Astrocyte (in vitro differentiated cells and primary cell): ENCODE data around the gene EPN3. TPM values are rescaled to one million over a fixed set of nuclear protein-coding genes. Genes with fewer than 3 reads are reported as not detected.

Source experiments
- DNase-seq: peaks from one replicate; pipeline ENCODE4 v3.0.0-alpha.2; 2010; ENCODE audit warnings: low read depth
- FAIRE-seq: peaks from 2 replicates; lab custom pipeline; 2011; peaks lifted over from hg19 to GRCh38; lab: Jason Lieb, UNC
- H2AFZ ChIP-seq: 2 replicates; pipeline ENCODE4 v1.6.0; 2012; ENCODE audit warnings: low read depth, low read length, inconsistent platforms
- H3K27ac ChIP-seq: 2 replicates; pipeline ENCODE4 v1.5.1; 2011; ENCODE audit warnings: low read depth, low read length, inconsistent platforms
- H3K27me3 ChIP-seq: 2 replicates; pipeline ENCODE4 v1.6.0; 2011; ENCODE audit warnings: low read length, inconsistent platforms; ENCODE audit not compliant: insufficient read depth
- H3K36me3 ChIP-seq: 2 replicates; pipeline ENCODE4 v1.5.1; 2011; ENCODE audit warnings: low read length, inconsistent platforms; ENCODE audit not compliant: insufficient read depth
- H3K4me1 ChIP-seq: 2 replicates; pipeline ENCODE4 v1.5.1; 2011; ENCODE audit warnings: low read length, inconsistent platforms; ENCODE audit not compliant: insufficient read depth
- H3K4me2 ChIP-seq: 2 replicates; pipeline ENCODE4 v1.6.0; 2012; ENCODE audit warnings: low read length, inconsistent platforms
- H3K4me3 ChIP-seq: 2 replicates; pipeline ENCODE4 v1.5.1; 2011; ENCODE audit warnings: low read depth, mild to moderate bottlenecking, low read length, inconsistent platforms; ENCODE audit not compliant: insufficient read depth
- H3K79me2 ChIP-seq: 2 replicates; pipeline ENCODE4 v1.6.0; 2012; ENCODE audit warnings: mild to moderate bottlenecking, low read length, inconsistent platforms; ENCODE audit not compliant: insufficient read depth
- H3K9ac ChIP-seq: 2 replicates; pipeline ENCODE4 v1.6.0; 2012; ENCODE audit warnings: mild to moderate bottlenecking, low read length, inconsistent platforms
- H3K9me3 ChIP-seq: 2 replicates; pipeline ENCODE4 v1.5.1; 2012; ENCODE audit warnings: low read depth, mild to moderate bottlenecking, low read length, inconsistent platforms; ENCODE audit not compliant: insufficient read depth
- H4K20me1 ChIP-seq: 2 replicates; pipeline ENCODE4 v1.6.0; 2012; ENCODE audit warnings: low read length, inconsistent platforms; ENCODE audit not compliant: insufficient read depth
- H3K27ac Mint-ChIP-seq: one replicate; pipeline ENCODE4 v1.8.0; 2021; ENCODE audit warnings: mild to moderate bottlenecking, mixed read lengths; ENCODE audit not compliant: unreplicated experiment
- H3K27me3 Mint-ChIP-seq: one replicate; pipeline ENCODE4 v1.8.0; 2021; ENCODE audit warnings: low read depth, mixed read lengths; ENCODE audit not compliant: unreplicated experiment
- H3K36me3 Mint-ChIP-seq: one replicate; pipeline ENCODE4 v1.8.0; 2021; ENCODE audit warnings: low read depth, mixed read lengths; ENCODE audit not compliant: unreplicated experiment
- H3K4me1 Mint-ChIP-seq: one replicate; pipeline ENCODE4 v1.8.0; 2021; ENCODE audit warnings: low read depth, mixed read lengths; ENCODE audit not compliant: unreplicated experiment
- H3K4me3 Mint-ChIP-seq: one replicate; pipeline ENCODE4 v1.8.0; 2021; ENCODE audit warnings: mild to moderate bottlenecking, moderate library complexity, mixed read lengths; ENCODE audit not compliant: unreplicated experiment
- H3K9me3 Mint-ChIP-seq: one replicate; pipeline ENCODE4 v1.8.0; 2021; ENCODE audit warnings: mild to moderate bottlenecking, mixed read lengths; ENCODE audit not compliant: unreplicated experiment
- CTCF ChIP-seq: IDR thresholded peaks from 2 replicates; pipeline ENCODE4 v1.5.1; 2011; ENCODE audit warnings: low read depth, mild to moderate bottlenecking, inconsistent platforms, low read length, moderate library complexity; ENCODE audit not compliant: insufficient read depth
- EZH2 ChIP-seq: IDR thresholded peaks from 2 replicates; pipeline ENCODE4 v1.6.1; 2012; ENCODE audit warnings: mild to moderate bottlenecking, low read length, inconsistent platforms; ENCODE audit not compliant: insufficient read depth
- total RNA-seq: library from RNA; stranded (reverse); gene quantifications from 2 replicates; pipeline ENCODE4 v1.2.1, GENCODE V29; 2021

The EPN3 gene
- total RNA-seq, 1 donor from 2014 or later, result 1.7 TPM

- DNase-seq (no peak), FAIRE-seq (no peak)
- H3K4me3 Mint-ChIP-seq, result peak overlapping the region; percentile 89
- no peaks in the 10 kb centered on the region for H3K27me3 ChIP-seq
- H3K36me3 Mint-ChIP-seq, result no peaks in the 10 kb centered on the region
- peak overlapping the region; percentile 94 for H2AFZ ChIP-seq
- no peaks in the 10 kb centered on the region for H4K20me1 ChIP-seq
- no peaks in the 10 kb centered on the region for H3K36me3 ChIP-seq
- no peak overlapping the region for H3K27ac ChIP-seq
- H3K9me3 Mint-ChIP-seq, result peaks cover 3% of the 10 kb centered on the region
- peaks cover 24% of the 10 kb centered on the region for H3K4me1 ChIP-seq
- peaks cover 29% of the 10 kb centered on the region for H3K27me3 Mint-ChIP-seq
- H3K9me3 ChIP-seq, result no peaks in the 10 kb centered on the region
- peak overlapping the region; percentile 74 for H3K4me3 ChIP-seq
- peak overlapping the region; percentile 96 for H3K4me2 ChIP-seq
- peaks cover 4% of the 10 kb centered on the region for H3K79me2 ChIP-seq
- TF ChIP-seq EZH2 (no peak), CTCF (no peak)
- peaks cover 7% of the 10 kb centered on the region for H3K4me1 Mint-ChIP-seq
- H3K27ac Mint-ChIP-seq, result peak overlapping the region; percentile 69
- H3K9ac ChIP-seq, result peak overlapping the region; percentile 69
Observed at GRCh38 chr17:50542795-50543774, 10.6 kb downstream of the EPN3 start.

GRCh38 chr17:50544516-50544915 is 12.0 kb downstream of the EPN3 start:
- H4K20me1 ChIP-seq, result no peaks in the 10 kb centered on the region
- FAIRE-seq (no peak), DNase-seq (no peak)
- peaks cover 24% of the 10 kb centered on the region for H3K4me1 ChIP-seq
- H3K9me3 ChIP-seq, result no peaks in the 10 kb centered on the region
- Mint-ChIP-seq H3K4me1 (peaks cover 7% of the 10 kb centered on the region), H3K27ac (no peak overlapping the region), H3K36me3 (no peaks in the 10 kb centered on the region), H3K9me3 (peaks cover 3% of the 10 kb centered on the region), H3K4me3 (no peak overlapping the region), H3K27me3 (peaks cover 25% of the 10 kb centered on the region)
- no peaks in the 10 kb centered on the region for H3K27me3 ChIP-seq
- H2AFZ ChIP-seq, result no peak overlapping the region
- peaks cover 4% of the 10 kb centered on the region for H3K79me2 ChIP-seq
- H3K27ac ChIP-seq, result no peak overlapping the region
- TF ChIP-seq EZH2 (no peak), CTCF (no peak)
- no peaks in the 10 kb centered on the region for H3K36me3 ChIP-seq
- no peak overlapping the region for H3K4me3 ChIP-seq
- H3K9ac ChIP-seq, result no peak overlapping the region
- H3K4me2 ChIP-seq, result no peak overlapping the region

DNA sequence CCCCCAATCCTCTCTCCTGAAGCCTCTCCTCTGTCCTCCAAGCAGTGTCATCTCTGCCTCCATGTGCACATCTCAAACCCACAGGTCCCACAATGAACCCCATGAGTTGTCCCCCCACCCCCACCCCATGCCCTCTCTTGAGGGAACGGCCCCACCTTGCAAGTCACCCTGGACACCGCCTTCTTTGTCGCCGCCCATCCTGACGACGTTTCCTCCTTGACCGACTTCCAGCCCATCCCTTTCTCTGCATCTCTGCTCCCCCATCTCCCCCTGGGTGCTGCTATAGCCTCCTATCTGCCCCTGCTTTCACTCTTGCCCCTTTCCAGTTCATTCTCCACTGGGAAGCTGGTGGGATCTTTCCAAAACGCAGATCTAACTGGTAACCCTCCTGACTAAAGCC is 12.8 kb downstream of the EPN3 start:
- H3K36me3 ChIP-seq, result no peaks in the 10 kb centered on the region
- DNase-seq (no peak), FAIRE-seq (no peak)
- Mint-ChIP-seq H3K4me1 (peaks cover 7% of the 10 kb centered on the region), H3K27me3 (peaks cover 25% of the 10 kb centered on the region), H3K27ac (no peak overlapping the region), H3K9me3 (peaks cover 3% of the 10 kb centered on the region), H3K4me3 (no peak overlapping the region), H3K36me3 (peaks cover 2% of the 10 kb centered on the region)
- H3K4me3 ChIP-seq, result no peak overlapping the region
- no peaks in the 10 kb centered on the region for H4K20me1 ChIP-seq
- no peak overlapping the region for H2AFZ ChIP-seq
- peaks cover 24% of the 10 kb centered on the region for H3K4me1 ChIP-seq
- no peak overlapping the region for H3K9ac ChIP-seq
- H3K9me3 ChIP-seq, result no peaks in the 10 kb centered on the region
- H3K27ac ChIP-seq, result no peak overlapping the region
- no peaks in the 10 kb centered on the region for H3K27me3 ChIP-seq
- no peak overlapping the region for H3K4me2 ChIP-seq
- TF ChIP-seq EZH2 (no peak), CTCF (no peak)
- H3K79me2 ChIP-seq, result peaks cover 4% of the 10 kb centered on the region
